Brain microvascular endothelial cell (primary cell): ENCODE measurements around the gene SAMMSON.

Experiments
- DNase-seq: peaks from one replicate; pipeline ENCODE4 v3.0.0-alpha.2; 2020
- H3K27ac ChIP-seq: fragments of 250-450 bp; sonication (Bioruptor Pico); 2 replicates; pipeline ENCODE4 v1.5.1; 2020; ENCODE audit warnings: mild to moderate bottlenecking, moderate library complexity
- H3K27me3 ChIP-seq: fragments of 250-450 bp; sonication (Bioruptor Pico); replicated peaks from 2 replicates; pipeline ENCODE4 v1.5.1; 2020; ENCODE audit warnings: mild to moderate bottlenecking
- H3K36me3 ChIP-seq: fragments of 250-450 bp; sonication (Bioruptor Pico); replicated peaks from 2 replicates; pipeline ENCODE4 v1.5.1; 2020; ENCODE audit warnings: mild to moderate bottlenecking
- H3K4me3 ChIP-seq: 2 replicates; pipeline ENCODE4 v1.5.1; 2011; ENCODE audit warnings: low read depth, mild to moderate bottlenecking, control low read depth, low read length, moderate library complexity
- in situ Hi-C: cut with HindIII; loops from 2 replicates; pipeline ENCODE4 v1.10.0; 2017; ENCODE audit warnings: low sequenced_read_pairs, low pct_ligation_motif_present
- TF ChIP-seq, protein P1 (sequence below): IDR thresholded peaks from 2 replicates; pipeline ENCODE4 v1.5.1; 2011; ENCODE audit warnings: low read depth, mild to moderate bottlenecking, moderate library complexity, low read length, control low read depth, inconsistent platforms; ENCODE audit errors: missing control alignments

SAMMSON gene

GRCh38 chr3:70076396-70076795 lies 76.9 kb downstream of the SAMMSON start:
- in situ Hi-C loops, result no loop called here
- H3K36me3 ChIP-seq, result no peaks in the 10 kb centered on the region
- TF ChIP-seq, protein P1, sequence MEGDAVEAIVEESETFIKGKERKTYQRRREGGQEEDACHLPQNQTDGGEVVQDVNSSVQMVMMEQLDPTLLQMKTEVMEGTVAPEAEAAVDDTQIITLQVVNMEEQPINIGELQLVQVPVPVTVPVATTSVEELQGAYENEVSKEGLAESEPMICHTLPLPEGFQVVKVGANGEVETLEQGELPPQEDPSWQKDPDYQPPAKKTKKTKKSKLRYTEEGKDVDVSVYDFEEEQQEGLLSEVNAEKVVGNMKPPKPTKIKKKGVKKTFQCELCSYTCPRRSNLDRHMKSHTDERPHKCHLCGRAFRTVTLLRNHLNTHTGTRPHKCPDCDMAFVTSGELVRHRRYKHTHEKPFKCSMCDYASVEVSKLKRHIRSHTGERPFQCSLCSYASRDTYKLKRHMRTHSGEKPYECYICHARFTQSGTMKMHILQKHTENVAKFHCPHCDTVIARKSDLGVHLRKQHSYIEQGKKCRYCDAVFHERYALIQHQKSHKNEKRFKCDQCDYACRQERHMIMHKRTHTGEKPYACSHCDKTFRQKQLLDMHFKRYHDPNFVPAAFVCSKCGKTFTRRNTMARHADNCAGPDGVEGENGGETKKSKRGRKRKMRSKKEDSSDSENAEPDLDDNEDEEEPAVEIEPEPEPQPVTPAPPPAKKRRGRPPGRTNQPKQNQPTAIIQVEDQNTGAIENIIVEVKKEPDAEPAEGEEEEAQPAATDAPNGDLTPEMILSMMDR, result no peak
- H3K27me3 ChIP-seq, result no peaks in the 10 kb centered on the region
- H3K4me3 ChIP-seq, result no peak overlapping the region
- DNase-seq, result no peak
- H3K27ac ChIP-seq, result no peak overlapping the region

DNA sequence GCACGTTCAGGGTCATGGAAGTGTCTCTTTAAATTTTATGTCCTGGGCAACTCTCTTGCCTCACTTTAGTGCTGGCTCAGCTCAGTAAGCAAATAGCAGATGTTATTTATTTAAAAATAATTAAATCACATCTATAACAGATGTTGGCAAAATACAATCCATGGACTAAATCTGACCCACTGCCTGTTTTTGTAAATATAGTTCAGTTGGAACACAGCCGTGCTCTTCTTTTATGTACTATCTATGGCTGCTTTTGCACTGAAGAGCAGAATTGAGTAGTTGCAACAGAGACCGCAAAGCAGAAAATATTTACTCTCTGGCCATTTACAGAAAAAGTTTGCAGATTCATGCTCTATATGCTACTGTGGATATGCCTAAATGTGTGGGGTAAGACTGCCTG lies 79.2 kb downstream of the SAMMSON start:
- TF ChIP-seq, protein P1, result no peak
- no peak for DNase-seq
- Histone ChIP-seq H3K36me3 (no peaks in the 10 kb centered on the region), H3K4me3 (no peak overlapping the region), H3K27ac (no peak overlapping the region), H3K27me3 (no peaks in the 10 kb centered on the region)
- in situ Hi-C loops, result no loop called here

DNA sequence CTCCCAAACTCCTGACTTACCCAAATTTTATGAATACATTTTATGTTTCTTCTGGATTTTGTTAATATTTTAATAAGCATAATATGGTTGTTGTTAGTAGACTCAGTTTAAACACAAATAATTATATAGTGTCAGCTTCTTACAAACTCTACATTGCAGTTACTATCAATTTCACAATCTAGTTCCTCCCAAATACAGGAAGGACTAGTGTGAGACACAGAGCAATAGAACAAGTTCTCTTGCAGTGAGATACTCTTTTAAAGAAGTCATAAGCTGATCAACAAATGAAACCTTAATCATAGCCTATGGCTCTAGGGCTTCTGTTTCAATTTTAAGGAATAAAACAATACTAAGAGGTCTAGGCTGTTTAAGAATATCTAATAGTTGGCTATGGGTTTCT lies 86.1 kb downstream of the SAMMSON start:
- TF ChIP-seq, protein P1, result no peak
- no peak for DNase-seq
- Histone ChIP-seq H3K4me3 (no peak overlapping the region), H3K36me3 (no peaks in the 10 kb centered on the region), H3K27me3 (no peaks in the 10 kb centered on the region), H3K27ac (no peak overlapping the region)
- in situ Hi-C loops, result no loop called here

- no peak overlapping the region for H3K27ac ChIP-seq
- DNase-seq, result no peak
- in situ Hi-C loops, result no loop called here
- TF ChIP-seq, protein P1, result no peak
- H3K4me3 ChIP-seq, result no peak overlapping the region
- H3K27me3 ChIP-seq, result no peaks in the 10 kb centered on the region
- no peaks in the 10 kb centered on the region for H3K36me3 ChIP-seq
Observed at GRCh38 chr3:70086336-70086735, 86.8 kb downstream of the SAMMSON start.

DNA sequence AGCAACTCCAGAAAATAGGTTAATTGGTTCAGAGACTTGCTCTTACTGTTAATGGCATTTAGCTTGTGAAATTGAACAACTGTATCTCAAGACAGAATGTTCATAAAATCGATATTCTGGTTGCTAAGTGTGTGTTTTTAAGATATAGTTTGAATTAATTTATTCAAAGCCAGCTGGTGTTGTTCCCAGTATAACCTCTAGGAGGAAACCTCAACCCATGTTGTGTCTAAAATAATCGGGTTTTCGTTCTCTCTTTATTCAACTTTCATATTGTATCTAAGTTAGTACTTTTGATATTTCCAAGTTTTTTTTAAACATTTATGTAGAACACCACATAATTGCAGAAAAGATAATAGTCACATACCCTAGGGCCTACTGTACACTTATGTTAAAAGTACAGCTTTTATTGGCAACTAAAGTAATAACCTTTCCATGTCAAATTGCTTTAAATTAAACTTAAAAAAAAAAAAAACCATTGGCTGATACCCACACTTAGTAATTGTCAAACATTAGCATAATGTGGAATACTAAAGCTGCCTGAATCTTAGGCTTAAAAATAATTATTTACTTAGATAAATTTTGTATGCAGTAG lies 90.9 kb downstream of the SAMMSON start:
- in situ Hi-C loops, result no loop called here
- no peaks in the 10 kb centered on the region for H3K27me3 ChIP-seq
- H3K4me3 ChIP-seq, result no peak overlapping the region
- DNase-seq, result peak; percentile 20
- TF ChIP-seq, protein P1, result peak; percentile 56
- no peak overlapping the region for H3K27ac ChIP-seq
- no peaks in the 10 kb centered on the region for H3K36me3 ChIP-seq

GRCh38 chr3:70094197-70094596 lies 94.7 kb downstream of the SAMMSON start:
- H3K27ac ChIP-seq, result no peak overlapping the region

More at GRCh38 chr3:70094197-70094596, 94.7 kb downstream of the SAMMSON start:
- TF ChIP-seq, protein P1, result no peak
- no peak for DNase-seq
- H3K36me3 ChIP-seq, result no peaks in the 10 kb centered on the region
- in situ Hi-C loops, result no loop called here
- no peaks in the 10 kb centered on the region for H3K27me3 ChIP-seq
- no peak overlapping the region for H3K4me3 ChIP-seq
